Measurements from ENCODE around the gene MYBPC3.

Gene MYBPC3

DNA sequence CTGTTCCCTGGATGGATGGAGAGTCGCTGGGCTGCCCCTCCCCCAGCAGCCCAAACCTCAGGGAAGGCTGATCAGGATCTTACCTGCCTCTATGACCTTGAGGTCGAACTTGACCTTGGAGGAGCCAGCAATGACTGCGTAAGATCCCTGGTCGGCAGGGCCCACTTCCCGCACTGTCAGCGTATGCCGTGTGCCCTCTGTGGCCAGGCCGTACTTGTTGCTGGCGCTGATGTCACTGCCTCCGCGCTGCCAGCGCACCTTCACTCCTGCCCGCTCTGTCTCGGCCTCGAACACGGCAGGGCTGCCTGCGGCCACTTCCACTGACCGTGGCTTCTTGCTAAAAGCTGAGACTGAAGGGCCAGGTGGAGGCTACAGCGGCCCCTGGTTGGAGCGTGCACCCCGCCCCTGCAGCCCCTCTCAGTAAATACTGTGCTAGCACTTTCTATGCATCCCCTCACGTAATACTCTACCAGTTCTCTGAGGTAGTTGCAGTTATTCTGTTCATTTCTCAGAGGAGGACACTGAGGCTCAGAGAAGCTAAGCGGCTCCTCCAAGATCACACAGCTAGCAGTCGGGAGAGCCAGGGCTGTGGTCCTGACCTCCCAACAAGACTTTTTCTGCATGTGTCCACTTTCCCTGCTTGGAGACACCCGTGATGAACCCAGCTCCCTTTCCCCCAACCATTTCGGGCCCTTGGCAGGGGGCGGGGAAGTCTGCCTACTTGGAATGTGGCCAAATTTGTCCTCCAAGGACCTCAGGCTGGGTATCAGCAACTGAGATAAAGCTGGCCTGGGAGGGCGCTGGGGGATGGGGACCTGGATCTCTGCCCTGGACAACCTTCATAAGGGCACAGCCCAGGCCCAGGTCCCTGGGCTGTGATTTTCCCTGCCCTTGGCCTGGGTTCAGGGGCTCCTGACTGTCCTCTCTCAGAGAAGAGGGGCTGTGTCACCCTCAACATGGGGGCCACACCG, 1.1 kb downstream of the MYBPC3 start:
- H3K36me3 Mint-ChIP-seq (ENCODE audit: low read depth) = no peaks in the 10 kb centered on the region
- peaks cover 11% of the 10 kb centered on the region for H3K4me1 Mint-ChIP-seq
- no peaks in the 10 kb centered on the region for H3K9me3 Mint-ChIP-seq
- no peak overlapping the region for H3K4me3 Mint-ChIP-seq
- TF ChIP-seq, protein P1, sequence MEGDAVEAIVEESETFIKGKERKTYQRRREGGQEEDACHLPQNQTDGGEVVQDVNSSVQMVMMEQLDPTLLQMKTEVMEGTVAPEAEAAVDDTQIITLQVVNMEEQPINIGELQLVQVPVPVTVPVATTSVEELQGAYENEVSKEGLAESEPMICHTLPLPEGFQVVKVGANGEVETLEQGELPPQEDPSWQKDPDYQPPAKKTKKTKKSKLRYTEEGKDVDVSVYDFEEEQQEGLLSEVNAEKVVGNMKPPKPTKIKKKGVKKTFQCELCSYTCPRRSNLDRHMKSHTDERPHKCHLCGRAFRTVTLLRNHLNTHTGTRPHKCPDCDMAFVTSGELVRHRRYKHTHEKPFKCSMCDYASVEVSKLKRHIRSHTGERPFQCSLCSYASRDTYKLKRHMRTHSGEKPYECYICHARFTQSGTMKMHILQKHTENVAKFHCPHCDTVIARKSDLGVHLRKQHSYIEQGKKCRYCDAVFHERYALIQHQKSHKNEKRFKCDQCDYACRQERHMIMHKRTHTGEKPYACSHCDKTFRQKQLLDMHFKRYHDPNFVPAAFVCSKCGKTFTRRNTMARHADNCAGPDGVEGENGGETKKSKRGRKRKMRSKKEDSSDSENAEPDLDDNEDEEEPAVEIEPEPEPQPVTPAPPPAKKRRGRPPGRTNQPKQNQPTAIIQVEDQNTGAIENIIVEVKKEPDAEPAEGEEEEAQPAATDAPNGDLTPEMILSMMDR (IDR thresholded peaks at IDR 0.05) = no peak
- no peak for DNase-seq
- H3K27ac Mint-ChIP-seq = no peak overlapping the region
- H3K27me3 Mint-ChIP-seq (ENCODE audit: low read depth, poor library complexity) = peaks cover 8% of the 10 kb centered on the region

DNA sequence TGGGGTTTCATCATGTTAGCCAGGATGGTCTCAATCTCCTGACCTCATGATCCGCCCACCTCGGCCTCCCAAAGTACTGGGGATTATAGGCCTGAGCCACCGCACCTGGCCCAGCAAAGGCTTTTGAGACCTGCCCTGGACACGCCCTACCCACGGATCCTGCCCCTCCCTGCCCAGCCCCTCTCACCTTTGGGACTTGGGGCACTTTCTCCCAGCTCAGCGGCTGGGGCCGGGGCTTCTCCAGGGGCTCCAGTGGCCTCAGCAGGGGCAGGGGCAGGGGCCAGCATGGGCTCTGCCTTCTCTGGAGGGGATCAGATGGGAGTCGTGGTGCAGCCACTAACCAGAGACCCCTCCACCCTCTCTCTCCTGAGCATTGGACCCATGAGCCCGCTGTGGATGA, 2.2 kb downstream of the MYBPC3 start:
- TF ChIP-seq, protein P1 (IDR thresholded peaks at IDR 0.05) = no peak
- Mint-ChIP-seq H3K4me1 (peaks cover 18% of the 10 kb centered on the region), H3K4me3 (no peak overlapping the region), H3K27ac (no peak overlapping the region), H3K27me3 (ENCODE audit: low read depth, poor library complexity) (peaks cover 8% of the 10 kb centered on the region), H3K9me3 (no peaks in the 10 kb centered on the region), H3K36me3 (ENCODE audit: low read depth) (no peaks in the 10 kb centered on the region)
- DNase-seq = no peak

DNA sequence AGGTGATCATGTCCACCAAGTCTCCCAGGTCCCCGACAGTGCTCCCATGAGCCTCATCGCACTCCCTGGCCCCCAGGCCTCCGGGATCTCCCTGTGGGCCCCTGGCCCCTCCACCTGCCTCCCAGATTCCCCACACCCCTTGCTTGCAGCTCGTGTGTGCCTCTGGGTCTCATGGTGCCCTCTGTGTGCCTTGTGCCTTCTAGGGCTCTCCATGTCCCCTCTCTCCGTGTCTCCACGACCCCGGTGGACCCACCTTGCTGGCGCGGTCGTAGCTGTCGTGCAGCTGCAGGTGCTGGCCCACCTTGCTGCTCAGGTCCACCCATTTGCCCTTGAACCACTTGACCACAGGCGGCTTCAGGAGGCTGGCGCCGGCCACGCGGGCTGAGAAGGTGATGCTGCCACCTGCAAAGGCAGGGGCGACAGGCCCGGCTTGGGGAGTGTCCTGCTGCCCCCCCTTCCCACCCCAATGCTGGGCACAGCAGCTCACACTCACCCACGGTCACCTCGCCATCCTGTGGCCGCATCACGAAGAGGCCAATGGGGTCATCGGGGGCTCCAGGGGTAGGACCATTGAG, 2.9 kb downstream of the MYBPC3 start:
- no peak overlapping the region for H3K27ac Mint-ChIP-seq
- no peaks in the 10 kb centered on the region for H3K9me3 Mint-ChIP-seq
- no peak overlapping the region for H3K4me3 Mint-ChIP-seq
- TF ChIP-seq, protein P1 (IDR thresholded peaks at IDR 0.05) = no peak
- no peaks in the 10 kb centered on the region for H3K36me3 Mint-ChIP-seq (ENCODE audit: low read depth)
- peaks cover 16% of the 10 kb centered on the region for H3K4me1 Mint-ChIP-seq
- DNase-seq = no peak
- peaks cover 8% of the 10 kb centered on the region for H3K27me3 Mint-ChIP-seq (ENCODE audit: low read depth, poor library complexity)

DNA sequence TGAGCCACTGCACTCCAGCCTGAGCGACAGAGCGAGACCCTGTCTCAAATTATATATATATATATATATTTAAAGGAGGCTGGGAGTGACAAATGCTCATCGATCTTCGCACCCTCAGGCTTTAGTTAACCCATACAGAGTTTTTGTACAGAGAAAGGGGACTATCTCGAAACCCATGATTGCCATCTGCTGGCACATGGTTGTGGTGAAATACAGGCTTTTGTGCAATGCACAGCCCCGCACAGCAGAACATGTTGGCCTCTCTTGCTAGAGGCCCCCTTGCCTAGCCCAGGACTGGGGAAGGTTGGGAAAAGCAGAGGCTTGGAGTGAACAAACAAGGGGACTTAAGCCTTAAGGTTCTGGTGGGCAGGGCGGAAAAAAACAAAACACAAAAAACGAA, 3.6 kb downstream of the MYBPC3 start:
- Mint-ChIP-seq H3K36me3 (ENCODE audit: low read depth) (no peaks in the 10 kb centered on the region), H3K4me3 (no peak overlapping the region), H3K4me1 (peaks cover 13% of the 10 kb centered on the region), H3K9me3 (no peaks in the 10 kb centered on the region), H3K27me3 (ENCODE audit: low read depth, poor library complexity) (peaks cover 14% of the 10 kb centered on the region), H3K27ac (no peak overlapping the region)
- TF ChIP-seq, protein P1 (IDR thresholded peaks at IDR 0.05) = peak; percentile 14
- no peak for DNase-seq

DNA sequence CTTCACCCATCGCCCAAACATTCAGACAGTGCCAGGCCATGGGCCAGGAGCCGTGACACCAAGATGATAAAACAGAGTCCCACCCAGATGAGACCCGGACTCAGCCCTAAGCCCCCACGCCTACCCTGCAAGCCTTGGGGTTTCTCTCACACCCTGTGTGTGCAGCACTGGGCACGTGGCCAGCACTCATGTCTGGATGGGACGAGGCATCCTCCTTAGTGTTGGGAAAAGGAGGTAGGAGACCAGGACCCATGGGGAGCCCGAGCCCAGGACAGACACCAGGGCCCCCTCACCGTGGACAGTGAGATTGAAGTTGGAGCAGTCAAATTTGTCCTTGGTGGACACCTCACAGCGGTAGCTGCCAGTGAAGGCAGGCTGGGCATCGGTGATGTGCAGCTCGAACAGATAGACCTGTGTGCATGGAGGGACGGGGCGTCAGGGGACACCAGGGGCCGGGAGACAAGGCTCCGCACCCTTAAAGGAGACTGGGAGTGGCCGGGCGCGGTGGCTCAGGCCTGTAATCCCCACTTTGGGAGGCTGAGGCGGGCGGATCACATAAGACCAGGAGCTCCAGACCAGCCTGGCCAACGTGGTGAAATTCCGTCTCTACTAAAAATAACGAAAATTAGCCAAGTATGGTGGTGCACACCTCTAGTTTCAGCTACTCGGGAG, 4.2 kb downstream of the MYBPC3 start:
- Mint-ChIP-seq H3K4me3 (no peak overlapping the region), H3K36me3 (ENCODE audit: low read depth) (no peaks in the 10 kb centered on the region)
- TF ChIP-seq, protein P1 (IDR thresholded peaks at IDR 0.05) = no peak

More for the DNA sequence above, 4.2 kb downstream of the MYBPC3 start:
- peaks cover 13% of the 10 kb centered on the region for H3K4me1 Mint-ChIP-seq
- no peaks in the 10 kb centered on the region for H3K9me3 Mint-ChIP-seq
- no peak for DNase-seq
- peaks cover 15% of the 10 kb centered on the region for H3K27me3 Mint-ChIP-seq (ENCODE audit: low read depth, poor library complexity)
- no peak overlapping the region for H3K27ac Mint-ChIP-seq

All from nephron progenitor cell (in vitro differentiated cells).